A549 (cell line): Measurements from ENCODE around the gene SMS. TPM values are rescaled to one million over a fixed set of nuclear protein-coding genes. Genes with fewer than 3 reads are reported as not detected.

Experiments used
- ATAC-seq, 2 experiments: fragments of 200-7000 bp in 1 of 2; fragments of >200 bp in 1 of 2; cut with Nextera tagmentation in 1 of 2; cut with Tn5 transposase in 1 of 2; 3 replicates each; pipeline versions ENCODE4 v1.8.0 to v1.9.1; 2018 to 2020; ENCODE audit warnings: mild to moderate bottlenecking in 1 of 2, moderate library complexity in 1 of 2
- CTCF ChIA-PET: fragments of 300-600 bp; sonication (Branson Sonifier 250); formaldehyde crosslinking; extraction: SDS; loops from one replicate; lab custom pipeline; 2021; ENCODE audit warnings: antibody characterized with exemption, inconsistent platforms; lab: Yijun Ruan, JAX
- POLR2A ChIA-PET: fragments of 350-600 bp; formaldehyde crosslinking; extraction: SDS; loops from one replicate; lab custom pipeline; 2021; ENCODE audit warnings: antibody characterized with exemption, inconsistent platforms; lab: Yijun Ruan, JAX
- DNase-seq, 2 experiments: peaks; one replicate each; pipeline versions ENCODE4 v3.0.0 to v3.0.0-alpha.2; 2011 to 2016; ENCODE audit warnings: low read depth in 1 of 2, low spot score in 1 of 2
- FAIRE-seq: peaks from 2 replicates; lab custom pipeline; 2011; peaks lifted over from hg19 to GRCh38; lab: Jason Lieb, UNC
- H3K27ac ChIP-seq, 2 experiments: fragments of >200 bp; sonication (Bioruptor Twin); formaldehyde crosslinking; 3 replicates each; pipeline ENCODE4 v1.5.1; 2016 to 2017
- H3K4me1 ChIP-seq: fragments of >200 bp; sonication (Bioruptor Twin); formaldehyde crosslinking; 3 replicates; pipeline ENCODE4 v1.6.1; 2016
- H3K4me2 ChIP-seq: fragments of >200 bp; sonication (Bioruptor Twin); formaldehyde crosslinking; 3 replicates; pipeline ENCODE4 v1.6.1; 2016
- H3K4me3 ChIP-seq: fragments of >200 bp; sonication (Bioruptor Twin); formaldehyde crosslinking; 3 replicates; pipeline ENCODE4 v1.5.1; 2016
- H3K9me3 ChIP-seq: fragments of >200 bp; sonication (Bioruptor Twin); formaldehyde crosslinking; 3 replicates; pipeline ENCODE4 v1.6.1; 2016
- ATOH8 ChIP-seq: fragments of 250-450 bp; sonication (Bioruptor Pico); IDR thresholded peaks from 2 replicates; pipeline ENCODE4 v1.5.0; 2020; ENCODE audit warnings: low read depth, mild to moderate bottlenecking, moderate library complexity
- BCL3 ChIP-seq: fragments of >200 bp; sonication (Bioruptor Twin); formaldehyde crosslinking; IDR thresholded peaks from 3 replicates; pipeline ENCODE4 v1.6.1; 2016
- CEBPB ChIP-seq, 2 experiments: fragments of >200 bp in 1 of 2; sonication (Bioruptor Twin) in 1 of 2; formaldehyde crosslinking in 1 of 2; IDR thresholded peaks; 2 replicates each; pipeline ENCODE4 v1.6.1; 2012 to 2016
- CTCF ChIP-seq: fragments of >200 bp; sonication (Bioruptor Twin); formaldehyde crosslinking; IDR thresholded peaks from 3 replicates; pipeline ENCODE4 v1.5.1; 2016
- EHMT2 ChIP-seq: fragments of 200-600 bp; sonication (generic); IDR thresholded peaks from 2 replicates; pipeline ENCODE4 v1.6.1; 2016; ENCODE audit warnings: antibody characterized with exemption, low read depth, mild to moderate bottlenecking, moderate library complexity
- ELK1 ChIP-seq: fragments of 150-350 bp; IDR thresholded peaks from 2 replicates; pipeline ENCODE4 v1.6.1; 2014; ENCODE audit warnings: low read depth, mild to moderate bottlenecking, low read length
- EP300 ChIP-seq, 2 experiments: fragments of >200 bp; sonication (Bioruptor Twin); formaldehyde crosslinking; IDR thresholded peaks; 2 replicates in 1 of 2; 3 replicates in 1 of 2; pipeline ENCODE4 v1.6.1; 2016 to 2017
- FOSB ChIP-seq: fragments of 250-450 bp; sonication (Bioruptor Pico); IDR thresholded peaks from 2 replicates; pipeline ENCODE4 v1.5.0; 2020; ENCODE audit warnings: mild to moderate bottlenecking, moderate library complexity
- FOXS1 ChIP-seq: fragments of 250-450 bp; sonication (Bioruptor Pico); IDR thresholded peaks from 2 replicates; pipeline ENCODE4 v1.5.0; 2020; ENCODE audit warnings: mild to moderate bottlenecking, moderate library complexity
- GATA3 ChIP-seq: IDR thresholded peaks from 2 replicates; pipeline ENCODE4 v1.6.1; 2012; ENCODE audit warnings: borderline replicate concordance
- HMGXB4 ChIP-seq: fragments of 250-450 bp; sonication (Bioruptor Pico); IDR thresholded peaks from 2 replicates; pipeline ENCODE4 v1.5.0; 2021; ENCODE audit warnings: mild to moderate bottlenecking, moderate library complexity, borderline replicate concordance
- HOXB13 ChIP-seq: fragments of 250-450 bp; sonication (Bioruptor Pico); IDR thresholded peaks from 2 replicates; pipeline ENCODE4 v1.5.0; 2020; ENCODE audit warnings: low read depth, mild to moderate bottlenecking, moderate library complexity
- KDM1A ChIP-seq: fragments of 200-600 bp; sonication (generic); IDR thresholded peaks from 2 replicates; pipeline ENCODE4 v1.6.1; 2016; ENCODE audit warnings: low read depth, mild to moderate bottlenecking
- MYC ChIP-seq: IDR thresholded peaks from 2 replicates; pipeline ENCODE4 v1.6.1; 2012; ENCODE audit warnings: mild to moderate bottlenecking, inconsistent platforms, low read length, improper control_type of control experiment, borderline replicate concordance
- RNF2 ChIP-seq: fragments of 200-600 bp; sonication (generic); IDR thresholded peaks from 2 replicates; pipeline ENCODE4 v1.6.1; 2016; ENCODE audit warnings: low read depth, mild to moderate bottlenecking, antibody characterized with exemption, moderate library complexity, borderline replicate concordance
- SMC3 ChIP-seq: fragments of >200 bp; sonication (Bioruptor Twin); formaldehyde crosslinking; IDR thresholded peaks from 3 replicates; pipeline ENCODE4 v1.6.1; 2018; ENCODE audit warnings: inconsistent platforms
- SREBF2 ChIP-seq: fragments of 450-650 bp; IDR thresholded peaks from 2 replicates; pipeline ENCODE4 v1.6.1; 2014; ENCODE audit warnings: mild to moderate bottlenecking, moderate library complexity
- TFCP2L1 ChIP-seq: fragments of 250-450 bp; sonication (Bioruptor Pico); IDR thresholded peaks from 2 replicates; pipeline ENCODE4 v1.5.0; 2021; ENCODE audit warnings: mild to moderate bottlenecking
- ZNF302 ChIP-seq: fragments of 250-450 bp; sonication (Bioruptor Pico); IDR thresholded peaks from 2 replicates; pipeline ENCODE4 v1.9.0; 2021; ENCODE audit warnings: inconsistent platforms, mild to moderate bottlenecking, moderate library complexity
- ZSCAN20 ChIP-seq: fragments of 250-450 bp; sonication (Bioruptor Pico); IDR thresholded peaks from 2 replicates; pipeline ENCODE4 v1.8.0; 2022; ENCODE audit warnings: mild to moderate bottlenecking, moderate library complexity
- WGBS: methylation state at CpG from one replicate; pipeline ENCODE4 v1.1.6; 2017; ENCODE audit errors: missing lambda C conversion rate; 5-methylcytosine and 5-hydroxymethylcytosine counted together
- polyA plus RNA-seq, 4 experiments: library from polyadenylated mRNA; depleted of rRNA in 3 of 4; stranded (reverse); fragments of >200 nt; fragmentation: RNase III in 1 of 4; extraction: RNeasy Plus Mini Kit Qiagen cat#74134 plus additional on column Dnase treatment in 1 of 4; gene quantifications; 2 replicates in 3 of 4; 3 replicates in 1 of 4; pipeline ENCODE4 v1.2.3, GENCODE V29; 2011 to 2017

Gene SMS
- polyA plus RNA-seq, 2 of the 4 experiments (the other 2 are of a cell fraction) = 129 to 180 TPM

GRCh38 chrX:22043872-22044271 is 103.4 kb downstream of the SMS start:
- DNase-seq (no peak), ATAC-seq (no peak), FAIRE-seq (no peak)
- Histone ChIP-seq H3K9me3 (no peaks in the 10 kb centered on the region), H3K4me1 (no peaks in the 10 kb centered on the region), H3K4me2 (no peak overlapping the region), H3K27ac (no peak overlapping the region), H3K4me3 (no peak overlapping the region)
- ChIA-PET POLR2A (no interaction called here), CTCF (no interaction called here)
- WGBS = 64% methylated on average over 4 of the region's 4 CpGs
- TF ChIP-seq CTCF (no peak), GATA3 (no peak), EHMT2 (no peak), FOSB (CRISPR knock-in tag) (no peak), KDM1A (no peak), ATOH8 (CRISPR knock-in tag) (no peak), FOXS1 (no peak), BCL3 (no peak), RNF2 (no peak), EP300 (IDR thresholded peaks at IDR 0.05) (no peak), HMGXB4 (CRISPR knock-in tag) (no peak), TFCP2L1 (CRISPR knock-in tag) (no peak), ELK1 (no peak), MYC (no peak), ZSCAN20 (CRISPR knock-in tag) (no peak), CEBPB (IDR thresholded peaks at IDR 0.05) (no peak), HOXB13 (no peak), SMC3 (no peak), SREBF2 (no peak), ZNF302 (CRISPR knock-in tag) (no peak)

Other genes with a start within 250 kb of the SMS start
- 0.23 TPM in 1 of 2 replicates, not detected in the other for gene SMPX, start 182.6 kb upstream of the SMS start, polyA plus RNA-seq (2011; rRNA removed)
- 0.13 TPM in 1 of 3 replicates, not detected in the others for gene SMPX, start 182.6 kb upstream of the SMS start, polyA plus RNA-seq (2017; fragmentation: RNase III; extraction: RNeasy Plus Mini Kit Qiagen cat#74134 plus additional on column Dnase treatment)
- 56.5 and 65.6 TPM in 2 replicates for gene MBTPS2, start 101.1 kb upstream of the SMS start, polyA plus RNA-seq (2011; rRNA removed)
- gene MBTPS2, start 101.1 kb upstream of the SMS start, polyA plus RNA-seq (2017; fragmentation: RNase III; extraction: RNeasy Plus Mini Kit Qiagen cat#74134 plus additional on column Dnase treatment) = 24.0 to 24.7 TPM (median 24.3 TPM) in 3 replicates
- gene YY2, start 84.7 kb upstream of the SMS start, polyA plus RNA-seq (2011; rRNA removed) = 1.8 and 2.2 TPM in 2 replicates
- 2.6 to 3.2 TPM (median 3.2 TPM) in 3 replicates for gene YY2, start 84.7 kb upstream of the SMS start, polyA plus RNA-seq (2017; fragmentation: RNase III; extraction: RNeasy Plus Mini Kit Qiagen cat#74134 plus additional on column Dnase treatment)
- 0.81 and 0.98 TPM in 2 replicates for gene PHEX, start 91.6 kb downstream of the SMS start, polyA plus RNA-seq (2011; rRNA removed)
- gene PHEX, start 91.6 kb downstream of the SMS start, polyA plus RNA-seq (2017; fragmentation: RNase III; extraction: RNeasy Plus Mini Kit Qiagen cat#74134 plus additional on column Dnase treatment) = 0.28 to 0.33 TPM (median 0.31 TPM) in 3 replicates